NCI-H460 (cell line): Measurements from ENCODE around the gene FOXN4. TPM values are rescaled to one million over a fixed set of nuclear protein-coding genes. Genes with fewer than 3 reads are reported as not detected.

Experiments
- DNase-seq: peaks from one replicate; pipeline ENCODE4 v3.0.0-alpha.2; 2016; ENCODE audit warnings: low read depth; ENCODE audit errors: extremely low read depth
- total RNA-seq: library from RNA; depleted of rRNA; stranded (reverse); fragments of >200 nt; shearing (Covaris generic); gene quantifications from 2 replicates; pipeline ENCODE4 v1.2.3, GENCODE V29; 2014

The FOXN4 gene
- total RNA-seq, 1 experiment from 2014 or later: not detected

DNA sequence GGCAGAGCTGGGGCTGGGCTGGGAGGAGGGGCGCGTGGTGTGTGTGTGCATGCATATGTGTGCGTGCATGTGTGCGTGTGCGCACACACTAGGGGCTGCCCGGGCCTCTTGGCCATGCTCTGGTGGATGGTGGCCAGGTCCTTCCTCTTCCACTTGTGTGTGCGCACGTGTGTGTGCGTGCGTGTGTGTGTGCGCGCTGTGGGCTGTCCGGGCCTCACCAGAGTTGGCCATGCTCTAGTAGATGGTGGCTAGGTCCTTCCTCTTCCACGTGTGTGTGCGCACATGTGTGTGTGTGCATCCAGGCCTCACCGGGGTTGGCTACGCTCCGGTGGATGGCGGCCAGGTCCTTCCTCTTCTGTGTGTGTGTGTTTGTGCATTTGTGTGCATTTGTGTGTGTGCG is 24.7 kb downstream of the FOXN4 start:
- DNase-seq: no peak

DNA sequence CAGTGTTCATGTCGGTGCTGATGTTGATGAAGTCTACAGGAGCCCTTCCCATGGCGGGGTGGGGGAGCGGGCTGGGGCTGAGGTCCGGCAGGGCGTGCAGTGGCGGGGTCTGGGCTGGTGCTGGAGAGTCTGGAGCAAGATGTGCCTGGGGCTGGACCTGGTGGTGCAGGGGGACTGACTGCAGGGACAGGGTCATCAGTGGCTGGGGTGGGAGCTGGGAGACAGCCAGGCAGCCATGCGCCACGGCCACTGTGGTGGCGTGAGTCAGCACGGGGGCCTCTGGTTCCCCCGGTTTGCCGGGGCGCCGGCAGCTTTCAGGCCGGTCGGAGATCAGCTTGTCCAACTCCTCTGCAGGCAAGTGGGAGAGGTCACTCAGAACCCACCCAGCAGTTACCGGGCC is 27.6 kb downstream of the FOXN4 start:
- DNase-seq: no peak

DNA sequence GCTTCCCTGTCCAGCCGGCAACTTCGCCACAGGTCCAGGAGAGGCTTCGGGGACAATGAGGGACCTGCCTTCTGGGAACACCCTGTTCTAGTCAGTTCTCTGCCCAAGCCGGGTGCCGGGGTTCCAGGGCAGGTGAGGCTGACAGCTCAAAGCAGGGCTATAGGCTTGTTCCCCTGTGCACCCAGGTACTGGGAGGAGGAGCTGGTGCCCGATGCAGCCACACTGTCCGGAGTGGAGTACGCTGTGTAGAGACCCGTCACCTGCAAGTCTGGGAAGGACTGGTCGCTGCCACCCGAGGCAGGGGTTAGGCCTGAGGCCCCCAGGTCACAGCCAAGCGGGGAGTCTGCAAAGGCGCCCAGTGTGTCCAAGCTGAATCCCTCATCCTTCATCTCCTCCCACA is 29.6 kb downstream of the FOXN4 start:
- no peak for DNase-seq

DNA sequence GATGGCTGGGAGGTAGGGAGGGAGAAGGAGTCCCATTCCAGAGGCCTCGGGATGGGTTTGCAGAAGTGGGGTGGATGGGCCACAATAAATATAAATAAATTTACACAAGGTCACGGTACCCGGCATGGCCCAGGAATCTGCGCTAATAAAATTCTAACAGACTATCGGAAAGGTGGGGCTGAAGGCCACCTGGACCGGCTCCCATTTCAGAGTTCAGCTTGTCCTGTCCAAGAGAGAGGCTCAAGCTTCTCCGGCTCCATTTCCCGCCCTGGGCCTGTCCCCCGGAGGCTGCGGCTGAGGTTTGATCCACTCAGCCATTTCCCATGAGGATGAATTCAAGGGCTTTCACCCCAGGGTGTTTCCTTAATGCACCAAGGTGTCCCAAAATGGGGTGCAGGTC is 30.2 kb downstream of the FOXN4 start:
- DNase-seq: no peak

DNA sequence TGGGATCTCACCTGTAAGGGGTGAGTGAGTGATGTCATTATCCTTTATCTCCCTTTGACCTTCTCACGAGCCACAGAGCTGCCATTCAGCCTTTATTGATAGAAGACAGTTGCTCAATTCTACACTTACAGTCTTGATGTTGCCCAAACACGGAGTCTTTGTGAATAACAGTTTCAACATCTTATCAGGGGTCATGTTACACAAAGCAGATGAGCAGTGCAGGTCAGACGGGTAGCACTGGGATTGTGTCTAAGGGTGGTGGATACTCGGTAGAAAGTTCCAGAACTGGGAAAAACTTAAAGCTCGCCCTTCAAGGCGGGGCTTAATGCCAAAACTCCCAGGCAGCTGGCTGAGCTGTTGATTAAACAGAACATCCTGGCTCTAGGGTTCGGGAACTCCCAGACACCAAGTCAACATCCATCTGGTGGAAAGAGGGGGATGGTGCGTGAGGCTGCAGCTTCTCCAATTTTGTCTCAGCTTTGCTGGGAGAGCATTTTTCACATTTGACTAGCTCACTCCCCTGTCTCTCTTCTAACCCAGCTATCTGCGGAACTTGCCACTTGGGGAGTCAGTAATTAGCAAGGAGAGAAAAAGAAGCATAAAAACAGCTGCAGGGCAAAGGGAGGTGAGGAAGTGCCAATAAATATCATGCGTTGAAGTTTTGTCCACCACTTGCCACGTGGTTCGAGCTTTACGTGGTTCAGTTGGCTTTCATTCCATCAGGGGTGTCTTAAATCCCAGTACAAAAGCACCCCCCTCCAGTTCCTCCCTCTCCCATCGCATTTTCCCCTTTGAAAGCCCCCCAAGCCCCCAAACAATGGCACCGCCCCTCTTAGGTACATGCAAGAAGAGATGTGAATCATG is 31.0 kb downstream of the FOXN4 start:
- no peak for DNase-seq

DNA sequence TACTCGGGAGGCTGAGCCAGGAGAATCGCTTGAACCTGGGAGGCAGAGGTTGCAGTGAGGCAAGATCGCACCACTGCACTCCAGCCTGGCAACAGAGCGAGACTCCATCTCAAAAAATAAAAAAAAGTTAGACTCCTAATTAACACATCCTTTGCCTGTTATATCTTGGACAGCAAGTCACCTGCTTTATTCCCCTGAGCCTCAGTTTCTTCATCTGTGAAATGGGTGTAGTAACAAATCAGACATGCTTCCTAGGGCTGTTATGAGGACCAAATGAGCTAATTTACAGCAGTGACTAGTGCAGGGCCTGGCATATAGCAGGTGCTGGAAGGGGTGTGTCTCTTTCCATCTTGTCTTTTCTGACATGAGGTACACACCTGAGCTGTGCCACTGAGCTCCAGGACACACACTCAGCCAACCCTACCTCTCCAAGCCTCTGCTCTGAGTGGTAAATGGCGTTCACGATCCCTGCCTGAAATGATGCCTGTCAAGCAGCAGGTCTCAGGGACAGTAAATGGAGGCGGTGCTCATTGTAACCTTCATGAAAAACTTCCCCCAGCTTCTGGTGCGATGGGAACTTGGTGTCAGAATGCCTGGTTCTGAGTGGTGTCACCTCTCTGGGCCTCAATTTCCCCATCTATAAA is 31.7 kb downstream of the FOXN4 start:
- no peak for DNase-seq

DNA sequence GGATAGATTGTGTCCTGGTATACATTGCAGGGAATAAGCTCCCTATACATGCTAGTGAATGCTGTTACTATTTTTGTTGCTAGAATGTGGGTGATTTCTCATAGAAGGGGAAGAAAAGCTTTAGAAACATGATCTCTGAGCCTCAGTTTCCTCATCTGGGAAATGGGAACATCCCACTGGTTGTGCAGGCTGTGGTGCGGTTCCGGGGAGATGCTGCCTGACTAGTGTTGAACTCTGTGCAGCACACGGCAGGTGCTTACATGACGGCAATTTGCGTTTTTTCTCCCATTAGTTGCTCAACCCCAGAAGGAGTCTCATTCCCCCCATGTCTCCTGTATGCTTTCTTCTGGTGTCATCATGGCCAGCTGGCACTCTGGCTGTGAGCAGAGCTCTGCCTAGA is 32.9 kb downstream of the FOXN4 start:
- DNase-seq: no peak

DNA sequence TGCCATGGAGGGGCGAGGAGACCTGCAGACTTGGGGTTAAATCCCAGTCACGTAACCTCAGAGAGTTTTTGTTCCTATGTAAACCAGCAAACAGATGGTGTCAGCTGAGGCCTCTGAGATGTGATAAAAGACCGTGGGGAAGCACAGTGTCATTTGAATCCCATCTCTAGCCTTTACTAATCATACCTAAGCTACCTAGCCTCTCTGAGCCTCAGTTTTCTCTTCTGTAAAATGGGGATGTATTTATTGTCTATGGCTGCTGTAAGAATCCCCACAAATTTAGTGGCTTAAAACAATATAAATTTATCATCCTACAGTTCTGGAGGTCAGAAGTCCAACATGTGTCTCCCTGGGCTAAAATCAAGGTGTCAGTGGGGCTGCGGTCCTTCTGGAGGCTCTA is 33.9 kb downstream of the FOXN4 start:
- DNase-seq: no peak

DNA sequence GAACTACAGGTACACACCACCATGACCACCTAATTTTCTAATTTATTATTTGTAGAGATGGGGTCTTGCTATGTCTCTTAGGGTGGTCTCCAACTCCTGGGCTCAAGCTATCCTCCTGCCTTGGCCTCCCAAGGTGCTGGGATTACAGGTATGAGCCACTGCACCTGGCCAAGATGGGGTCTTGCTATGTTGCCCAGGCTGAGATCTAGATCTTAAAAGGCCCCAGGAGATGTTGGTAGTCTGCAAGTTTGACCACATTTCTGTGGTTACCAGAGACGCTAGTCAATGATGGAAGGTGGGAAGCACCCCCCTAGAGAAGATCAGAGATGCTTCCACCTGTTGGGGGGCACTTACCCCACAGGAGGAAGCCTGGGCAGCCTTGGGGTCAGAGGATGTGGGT is 34.7 kb downstream of the FOXN4 start:
- DNase-seq: no peak

DNA sequence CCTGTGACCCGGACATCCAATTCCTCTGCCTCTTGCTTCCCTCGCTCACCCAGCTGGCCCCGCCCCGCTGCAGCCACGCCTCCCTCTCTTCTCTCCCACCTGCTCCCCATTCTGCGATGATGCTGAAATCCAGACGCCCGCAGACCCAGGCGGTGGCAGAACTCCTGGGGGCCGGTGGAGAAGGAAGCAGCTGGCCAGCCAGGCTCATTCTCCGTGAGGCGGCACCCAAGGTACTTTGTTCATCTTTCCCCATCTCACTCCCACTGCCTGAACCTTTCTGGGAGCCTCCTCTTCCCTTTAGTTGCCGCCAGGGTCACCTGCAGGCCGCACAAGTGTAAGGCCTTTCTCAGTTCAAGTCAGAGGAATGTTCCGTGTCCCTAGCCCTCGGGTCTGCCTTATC is 35.7 kb downstream of the FOXN4 start:
- no peak for DNase-seq

DNA sequence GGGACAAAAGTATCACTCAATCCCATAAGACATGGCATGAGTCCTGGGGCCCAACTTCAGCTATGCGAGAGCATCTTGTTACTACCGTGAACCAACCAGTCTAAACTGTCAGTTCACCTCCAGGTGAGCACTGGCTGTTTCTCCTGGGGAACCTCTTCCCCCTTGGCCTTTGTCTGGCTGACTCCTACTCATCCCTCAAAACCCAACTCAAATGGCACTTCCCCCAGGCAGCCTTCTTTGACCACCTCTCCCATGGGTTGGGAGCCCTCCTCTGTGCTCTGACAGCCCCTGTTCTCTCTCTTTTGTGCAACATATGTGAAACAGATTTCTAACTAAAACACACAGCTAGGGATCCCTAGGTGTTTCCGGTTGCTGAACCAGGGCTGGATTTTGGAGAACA is 37.7 kb downstream of the FOXN4 start:
- no peak for DNase-seq

DNA sequence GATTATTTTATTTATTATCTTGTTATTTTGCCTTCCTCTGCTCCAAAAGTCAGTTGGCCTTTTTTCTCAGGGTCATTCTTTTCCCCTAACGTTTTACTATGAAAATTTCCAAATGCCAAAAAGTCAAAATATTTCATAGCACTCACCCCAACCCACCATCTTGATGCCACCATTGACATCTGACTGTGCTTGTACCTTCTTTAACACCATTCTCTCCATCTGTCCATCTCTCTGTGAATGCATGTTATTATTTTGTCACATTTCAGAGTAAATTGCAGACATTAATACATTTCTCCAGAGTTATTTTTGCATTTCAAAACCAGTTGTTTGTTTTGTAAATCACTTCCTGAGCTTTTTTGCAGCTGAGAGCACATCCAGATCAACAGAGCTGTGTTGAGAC is 38.6 kb downstream of the FOXN4 start:
- DNase-seq: no peak

DNA sequence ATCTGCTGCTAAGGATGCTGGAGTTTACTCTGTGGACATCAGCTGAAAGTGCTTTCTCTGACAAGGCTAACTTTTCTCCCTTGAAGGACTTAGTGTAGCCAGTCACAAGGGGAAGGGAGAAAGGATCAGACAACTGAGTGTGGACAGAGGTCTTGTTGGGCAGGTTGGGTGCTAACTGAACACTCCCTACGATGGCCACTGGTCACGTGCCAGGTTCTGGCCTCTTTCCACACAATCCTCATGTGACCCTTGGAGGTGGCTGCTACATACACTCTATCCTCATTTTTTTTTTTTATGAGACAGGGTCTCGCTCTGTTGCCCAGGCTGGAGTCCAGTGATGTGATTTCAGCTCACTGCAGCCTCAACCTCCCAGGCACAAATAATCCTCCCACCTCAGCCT is 39.7 kb downstream of the FOXN4 start:
- DNase-seq: no peak

DNA sequence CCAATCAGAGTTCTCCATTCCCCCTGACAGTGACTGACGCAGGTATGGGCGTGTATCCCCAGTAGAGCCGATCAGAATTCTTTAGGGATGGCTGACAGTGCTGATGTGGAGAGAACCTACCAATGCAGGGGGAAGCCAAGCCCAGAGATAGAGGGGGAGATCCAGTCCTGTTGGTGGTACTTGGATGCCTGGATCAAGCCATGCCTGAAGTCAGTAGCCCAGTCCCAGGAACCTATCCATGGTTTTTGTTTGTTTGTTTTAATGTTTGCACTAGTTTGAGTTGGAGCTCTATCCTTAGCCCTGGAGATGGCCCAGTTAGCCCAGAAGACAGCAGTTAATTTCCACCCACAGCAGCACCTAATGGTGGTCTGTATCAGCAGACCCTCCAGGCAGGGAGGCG is 40.2 kb downstream of the FOXN4 start:
- no peak for DNase-seq

DNA sequence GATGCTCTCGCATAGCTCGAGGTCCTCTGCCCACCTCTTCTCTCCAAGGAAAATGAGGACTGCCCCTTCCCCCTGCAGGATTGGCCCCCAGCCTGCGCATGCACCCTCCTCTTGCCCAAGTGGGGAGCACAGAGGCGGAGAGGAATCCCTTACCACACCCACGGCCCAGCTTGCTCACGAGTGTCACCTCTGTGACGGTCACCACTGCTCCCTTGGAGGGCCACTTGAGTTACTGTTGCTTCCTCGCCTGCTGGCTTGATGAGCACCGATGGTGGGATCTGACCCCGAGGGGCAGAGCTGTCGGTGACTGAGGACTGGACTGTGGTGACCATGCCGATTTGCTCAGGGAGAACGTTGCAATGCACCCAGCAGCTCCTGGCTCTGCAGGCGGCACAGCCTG is 41.7 kb downstream of the FOXN4 start:
- no peak for DNase-seq

DNA sequence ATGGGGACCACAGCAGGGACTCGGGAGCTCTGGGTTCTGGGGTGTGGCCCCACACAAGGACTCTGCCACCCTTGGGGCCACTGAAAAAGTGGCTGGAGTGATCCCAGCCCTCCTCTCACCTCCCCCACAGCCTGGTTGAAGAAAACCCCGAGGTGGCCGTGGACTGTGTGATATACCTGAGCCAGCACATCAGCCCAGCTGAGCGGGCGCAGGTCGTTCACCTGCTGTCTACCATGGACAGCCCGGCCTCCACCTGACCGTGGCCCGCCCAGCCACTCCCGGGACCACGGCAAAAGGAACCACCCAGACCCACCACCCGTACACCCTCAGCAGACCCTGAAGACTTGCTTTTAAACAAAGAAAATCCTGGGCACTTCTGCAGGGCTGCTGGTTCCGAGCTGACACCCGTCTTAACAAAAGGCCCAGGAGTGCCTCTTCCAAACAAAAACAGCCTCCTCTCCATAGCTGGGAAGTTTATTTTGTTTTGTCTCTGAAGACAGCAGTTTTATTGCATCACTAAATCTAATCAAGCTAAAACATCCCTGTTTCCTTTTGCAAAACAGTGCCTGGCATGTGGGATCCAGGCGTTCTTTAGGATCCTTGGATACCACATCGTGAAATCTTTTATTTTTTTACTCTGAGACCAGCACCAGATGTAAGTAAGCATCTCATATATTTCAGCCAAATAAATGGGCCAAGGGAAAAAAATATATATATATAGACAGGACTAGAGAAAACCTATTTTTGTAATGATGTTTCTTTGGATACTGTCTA is 42.8 kb downstream of the FOXN4 start:
- DNase-seq: no peak

DNA sequence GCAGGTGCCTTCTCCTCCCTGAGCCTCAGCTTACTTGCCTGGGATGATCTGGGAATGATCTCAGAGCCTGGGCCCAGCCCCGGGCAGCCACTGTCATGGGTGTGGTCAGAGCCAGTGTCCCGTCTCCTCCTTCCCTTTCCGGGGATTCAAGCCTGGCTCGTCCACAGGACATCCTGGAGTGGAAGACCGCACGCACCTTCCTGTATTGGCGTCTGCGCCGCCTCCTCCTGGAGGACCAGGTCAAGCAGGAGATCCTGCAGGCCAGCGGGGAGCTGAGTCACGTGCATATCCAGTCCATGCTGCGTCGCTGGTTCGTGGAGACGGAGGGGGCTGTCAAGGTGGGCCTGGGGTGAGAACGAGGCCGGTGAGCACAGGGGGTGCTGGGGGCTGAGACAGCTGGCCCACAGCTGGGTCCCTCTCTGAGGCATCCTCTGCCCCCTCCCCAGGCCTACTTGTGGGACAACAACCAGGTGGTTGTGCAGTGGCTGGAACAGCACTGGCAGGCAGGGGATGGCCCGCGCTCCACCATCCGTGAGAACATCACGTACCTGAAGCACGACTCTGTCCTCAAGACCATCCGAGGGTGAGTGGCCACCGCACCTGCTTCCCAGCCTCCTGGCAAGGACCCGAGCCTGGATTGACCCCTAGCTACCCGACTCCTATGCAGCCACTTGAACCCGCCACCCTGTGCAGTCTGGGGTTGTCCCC is 44.0 kb downstream of the FOXN4 start:
- DNase-seq: no peak

DNA sequence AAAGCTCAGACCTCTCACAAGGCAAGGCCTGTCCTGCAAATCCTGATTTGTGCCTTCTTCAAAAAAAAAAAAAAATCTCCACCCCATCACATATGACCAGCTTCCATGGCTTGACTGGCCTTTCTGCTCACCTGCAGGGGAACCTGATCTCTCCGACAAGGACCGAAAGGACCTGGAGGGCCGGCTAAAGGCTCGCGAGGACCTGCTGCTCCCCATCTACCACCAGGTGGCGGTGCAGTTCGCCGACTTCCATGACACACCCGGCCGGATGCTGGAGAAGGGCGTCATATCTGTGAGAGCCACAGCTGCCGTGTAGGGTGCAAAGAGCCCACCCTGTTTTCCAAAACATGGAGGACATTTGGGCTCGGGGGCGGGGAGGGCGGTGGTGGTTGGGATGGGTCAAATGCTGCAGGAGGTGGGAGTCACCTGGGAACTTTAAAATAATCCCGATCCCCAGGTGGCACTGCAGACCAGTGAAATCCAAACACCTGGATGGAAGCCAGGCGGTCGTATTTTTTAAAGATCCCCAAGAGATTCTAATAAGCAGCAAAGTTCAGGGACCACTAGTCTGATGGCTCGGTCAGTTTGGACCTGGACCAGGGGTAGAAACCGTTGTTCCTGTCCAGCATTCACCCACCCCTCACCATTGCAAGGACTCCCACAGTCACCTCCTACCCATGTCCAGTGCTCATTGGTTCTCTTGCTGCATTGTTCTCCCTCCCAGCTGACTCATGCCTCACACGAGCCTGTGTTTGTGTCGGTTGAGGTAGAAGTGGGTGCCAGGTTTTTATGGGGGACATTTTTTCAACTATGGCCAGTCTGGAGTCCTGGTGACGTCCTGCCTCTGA is 44.8 kb downstream of the FOXN4 start:
- peak; percentile 62 for DNase-seq

DNA sequence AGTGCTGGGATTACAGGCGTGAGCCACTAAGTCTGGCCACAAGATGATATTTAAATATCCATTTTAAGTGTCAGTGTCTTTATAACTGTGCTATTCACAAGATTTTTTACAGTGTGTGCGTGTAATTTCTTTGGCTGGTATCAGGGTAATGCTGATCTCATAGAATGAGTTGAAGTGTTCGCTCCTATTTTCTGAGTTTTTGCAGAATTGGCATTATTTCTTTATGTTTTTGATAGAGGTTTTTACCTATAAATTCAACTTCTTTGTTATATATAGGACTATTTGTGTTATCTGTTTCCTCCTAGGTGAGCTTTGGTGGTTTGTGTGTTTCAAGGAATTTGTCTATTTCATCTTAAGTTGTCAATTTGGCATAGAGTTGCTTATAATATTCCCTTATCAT is 45.6 kb downstream of the FOXN4 start:
- no peak for DNase-seq

DNA sequence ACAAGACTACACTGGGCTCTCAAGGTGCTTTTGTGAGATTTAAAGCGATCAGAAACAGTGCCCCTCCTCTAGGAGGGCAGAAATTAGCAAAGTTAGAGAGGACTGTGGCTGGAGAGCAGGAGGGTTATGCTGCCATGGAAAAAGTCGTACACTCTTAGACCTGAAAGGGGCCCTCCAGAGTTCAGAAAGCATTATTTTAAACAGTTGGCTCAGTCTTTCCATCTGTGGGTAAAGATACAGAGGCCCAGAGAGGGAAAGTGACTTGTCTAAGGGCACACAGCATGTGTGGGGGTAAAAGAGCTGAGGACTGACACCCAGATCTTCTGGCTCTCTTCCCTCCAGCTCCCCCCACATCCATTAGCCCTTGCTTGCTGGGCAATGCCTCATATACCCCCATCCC is 47.1 kb downstream of the FOXN4 start:
- no peak for DNase-seq
